Frontal cortex (tissue), 4 donors: ENCODE results near the gene TMEM108. TPM values are rescaled to one million over a fixed set of nuclear protein-coding genes. Genes with fewer than 3 reads are reported as not detected.

ENCODE experiments used
- DNase-seq, 2 donors: peaks; one replicate each; pipeline ENCODE4 v3.0.0; 2012; ENCODE audit warnings: low spot score in 2 of 2
- FAIRE-seq: peaks from 2 replicates; lab custom pipeline; 2012; peaks lifted over from hg19 to GRCh38; lab: Jason Lieb, UNC
- total RNA-seq: library from RNA; depleted of rRNA; stranded (reverse); fragments of >200 nt; gene quantifications from one replicate; pipeline ENCODE4 v1.2.3, GENCODE V29; 2014
- donor health status: control.
- donor health status: control.
- donor health status: control.

Gene TMEM108
- total RNA-seq, 1 donor from 2014 or later: 18.3 TPM

GRCh38 chr3:133439563-133439962, 401.4 kb downstream of the TMEM108 start:
- FAIRE-seq (no peak), DNase-seq (no peak)

GRCh38 chr3:133440652-133441051, 402.5 kb downstream of the TMEM108 start:
- no peak for FAIRE-seq

GRCh38 chr3:133441867-133442270, 403.7 kb downstream of the TMEM108 start:
- DNase-seq: no peak
- FAIRE-seq: no peak

More at GRCh38 chr3:133440652-133441051, 402.5 kb downstream of the TMEM108 start:
- DNase-seq: no peak

DNA sequence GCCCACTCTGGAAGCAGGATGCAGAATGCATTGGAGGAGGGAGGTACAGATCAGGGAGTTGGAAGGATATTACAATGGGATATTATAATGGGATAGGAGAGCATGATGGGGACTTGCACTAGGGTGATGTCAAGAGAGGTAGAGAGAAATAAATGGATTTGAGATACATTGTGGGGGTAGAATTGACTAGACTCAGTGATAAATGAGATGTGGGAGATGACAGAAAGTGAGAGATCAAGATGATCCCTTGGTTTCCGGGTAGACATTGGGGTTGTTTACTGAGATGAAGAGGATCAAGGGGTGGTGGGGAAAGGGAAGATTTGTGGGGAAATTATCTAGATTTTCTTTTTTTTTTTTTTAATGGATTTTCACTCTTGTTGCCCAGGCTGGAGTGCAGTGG, 404.3 kb downstream of the TMEM108 start:
- FAIRE-seq: no peak
- DNase-seq: no peak

DNA sequence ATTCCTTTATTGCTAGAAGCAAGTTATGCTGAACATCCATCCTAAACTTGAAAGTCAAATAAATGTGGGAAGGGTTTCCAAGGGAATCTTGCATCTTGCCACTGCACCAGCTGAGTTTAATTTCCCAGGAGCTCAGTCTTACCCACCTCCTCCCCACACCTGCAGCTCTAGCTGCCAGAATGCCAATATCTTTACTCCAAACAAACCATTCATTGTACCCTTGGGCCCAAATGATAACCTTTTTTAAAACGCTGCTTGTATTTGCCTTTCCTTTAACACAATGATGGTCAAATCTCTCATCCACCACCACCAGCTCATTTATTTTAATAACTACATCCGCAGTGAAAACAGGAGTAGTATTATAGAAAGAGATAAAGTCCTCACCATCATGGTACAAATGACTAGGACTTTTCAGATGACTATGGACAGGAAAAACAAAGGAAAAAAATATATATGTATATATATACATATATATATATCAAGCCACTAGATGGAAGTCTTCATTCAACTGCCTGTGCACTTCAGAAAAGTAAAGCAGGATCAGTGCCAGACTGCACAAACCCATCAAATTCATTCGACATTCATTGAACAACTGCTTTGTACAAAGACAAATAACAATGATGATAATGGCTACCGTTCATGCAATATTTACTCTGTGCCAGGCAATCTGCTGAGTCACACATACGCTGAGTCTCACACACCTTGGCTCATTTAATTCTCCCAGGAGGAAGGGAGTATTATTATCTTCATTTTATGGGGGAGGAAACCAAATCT, 405.6 kb downstream of the TMEM108 start:
- DNase-seq (no peak), FAIRE-seq (peak; percentile 26)

GRCh38 chr3:133444423-133444774, 406.2 kb downstream of the TMEM108 start:
- no peak for DNase-seq

DNA sequence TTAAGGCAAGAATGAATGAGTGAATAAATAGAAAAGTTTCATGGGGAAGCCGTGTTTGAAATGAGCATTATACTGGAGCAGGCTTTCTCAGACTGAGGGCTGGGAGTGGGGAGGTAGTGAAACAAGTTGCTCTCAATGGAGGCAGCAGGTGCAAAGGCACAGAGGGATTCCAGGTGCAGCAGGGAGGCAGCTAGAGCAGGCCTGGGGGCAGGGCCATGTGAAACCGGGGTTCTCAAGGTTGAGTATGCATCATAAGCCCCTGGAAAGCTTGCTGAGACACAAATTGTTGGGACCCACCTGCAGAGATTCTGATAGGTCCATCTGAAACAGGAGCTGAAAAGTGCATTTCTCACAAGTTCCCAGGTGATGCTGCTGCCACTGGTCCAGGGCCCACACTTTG, 406.9 kb downstream of the TMEM108 start:
- no peak for DNase-seq

More at GRCh38 chr3:133444423-133444774, 406.2 kb downstream of the TMEM108 start:
- FAIRE-seq: no peak

More for the DNA sequence above, 406.9 kb downstream of the TMEM108 start:
- FAIRE-seq: no peak
